Glutamatergic neuron (in vitro differentiated cells): ENCODE measurements around the gene ZNF784. TPM values are rescaled to one million over a fixed set of nuclear protein-coding genes. Genes with fewer than 3 reads are reported as not detected.

Source experiments
- DNase-seq: peaks from one replicate; pipeline ENCODE4 v3.0.0; 2022
- H3K27ac Mint-ChIP-seq: one replicate; pipeline ENCODE4 v1.8.0; 2020; ENCODE audit warnings: mild to moderate bottlenecking, mixed read lengths, inconsistent platforms; ENCODE audit not compliant: unreplicated experiment
- H3K27me3 Mint-ChIP-seq: one replicate; pipeline ENCODE4 v1.8.0; 2020; ENCODE audit warnings: mild to moderate bottlenecking, moderate library complexity, mixed read lengths, inconsistent platforms; ENCODE audit not compliant: unreplicated experiment
- H3K36me3 Mint-ChIP-seq: one replicate; pipeline ENCODE4 v1.8.0; 2020; ENCODE audit warnings: mild to moderate bottlenecking, mixed read lengths, inconsistent platforms; ENCODE audit not compliant: unreplicated experiment
- H3K4me1 Mint-ChIP-seq: one replicate; pipeline ENCODE4 v1.8.0; 2020; ENCODE audit warnings: mild to moderate bottlenecking, low read depth, mixed read lengths, inconsistent platforms; ENCODE audit not compliant: unreplicated experiment
- H3K4me3 Mint-ChIP-seq: one replicate; pipeline ENCODE4 v1.8.0; 2020; ENCODE audit warnings: mild to moderate bottlenecking, mixed read lengths, inconsistent platforms; ENCODE audit not compliant: unreplicated experiment
- H3K9me3 Mint-ChIP-seq: one replicate; pipeline ENCODE4 v1.8.0; 2020; ENCODE audit warnings: mild to moderate bottlenecking, moderate library complexity, mixed read lengths, inconsistent platforms; ENCODE audit not compliant: unreplicated experiment
- CTCF ChIP-seq: fragments of 200-600 bp; sonication (generic); IDR thresholded peaks from one replicate; pipeline ENCODE4 v1.5.0; 2021; ENCODE audit not compliant: partially characterized antibody, unreplicated experiment
- total RNA-seq: library from RNA; stranded (reverse); fragmentation: NEBNext Ultra II Directional; extraction: Animal tissue kit (Norgen Biotek cat#: 25700); gene quantifications from one replicate; pipeline ENCODE4 v1.2.1, GENCODE V29; 2021; ENCODE audit not compliant: unreplicated experiment

Gene ZNF784
- total RNA-seq, 1 donor from 2014 or later = 8.4 TPM

GRCh38 chr19:55611300-55611982 lies 12.9 kb downstream of the ZNF784 start:
- H3K4me3 Mint-ChIP-seq = no peak overlapping the region
- no peak for TF ChIP-seq CTCF
- peaks cover 8% of the 10 kb centered on the region for H3K27me3 Mint-ChIP-seq
- H3K9me3 Mint-ChIP-seq = no peaks in the 10 kb centered on the region
- no peak for DNase-seq
- no peak overlapping the region for H3K27ac Mint-ChIP-seq
- peaks cover 4% of the 10 kb centered on the region for H3K36me3 Mint-ChIP-seq
- H3K4me1 Mint-ChIP-seq = peaks cover 4% of the 10 kb centered on the region

GRCh38 chr19:55609326-55609725 lies 15.0 kb downstream of the ZNF784 start:
- H3K9me3 Mint-ChIP-seq = peaks cover 7% of the 10 kb centered on the region
- no peak overlapping the region for H3K27ac Mint-ChIP-seq
- DNase-seq = no peak
- peaks cover 15% of the 10 kb centered on the region for H3K27me3 Mint-ChIP-seq
- peaks cover 4% of the 10 kb centered on the region for H3K36me3 Mint-ChIP-seq
- H3K4me1 Mint-ChIP-seq = peaks cover 10% of the 10 kb centered on the region
- H3K4me3 Mint-ChIP-seq = no peak overlapping the region
- no peak for TF ChIP-seq CTCF

GRCh38 chr19:55606817-55607216 lies 17.5 kb downstream of the ZNF784 start:
- Mint-ChIP-seq H3K27ac (peak overlapping the region; percentile 94), H3K4me3 (peak overlapping the region; percentile 99), H3K27me3 (peaks cover 15% of the 10 kb centered on the region), H3K9me3 (peaks cover 7% of the 10 kb centered on the region), H3K36me3 (peaks cover 4% of the 10 kb centered on the region), H3K4me1 (peaks cover 10% of the 10 kb centered on the region)
- no peak for DNase-seq
- no peak for TF ChIP-seq CTCF

- no peak for DNase-seq
- peaks cover 15% of the 10 kb centered on the region for H3K27me3 Mint-ChIP-seq
- TF ChIP-seq CTCF = no peak
- H3K4me1 Mint-ChIP-seq = peaks cover 10% of the 10 kb centered on the region
- H3K36me3 Mint-ChIP-seq = peaks cover 4% of the 10 kb centered on the region
- peak overlapping the region; percentile 99 for H3K4me3 Mint-ChIP-seq
- H3K27ac Mint-ChIP-seq = peak overlapping the region; percentile 94
- H3K9me3 Mint-ChIP-seq = peaks cover 7% of the 10 kb centered on the region
These were observed 17.9 kb downstream of the ZNF784 start for GRCh38 chr19:55606471-55606787.

- DNase-seq = peak; percentile 77
- H3K27me3 Mint-ChIP-seq = peaks cover 15% of the 10 kb centered on the region
- H3K4me1 Mint-ChIP-seq = peaks cover 13% of the 10 kb centered on the region
- peak within 1 kb of the TSS; percentile 94 for H3K27ac Mint-ChIP-seq
- peaks cover 4% of the 10 kb centered on the region for H3K36me3 Mint-ChIP-seq
- TF ChIP-seq CTCF = peak; percentile 32
- peak within 1 kb of the TSS; percentile 99 for H3K4me3 Mint-ChIP-seq
- H3K9me3 Mint-ChIP-seq = peaks cover 11% of the 10 kb centered on the region
These were observed 18.5 kb downstream of the ZNF784 start, which contains the start of gene ZNF865 for GRCh38 chr19:55605637-55606470. Gene ZNF865 (plus strand): TSS chr19:55605647. CDS start chr19:55613619, 7,972 bp downstream.
